Stomach smooth muscle (tissue), 2 donors: ENCODE measurements around the gene DLG2.

Source experiments
- H3K27ac ChIP-seq: one replicate; pipeline ENCODE4 v1.7.0; 2013; ENCODE audit warnings: mild to moderate bottlenecking, low read length, inconsistent platforms
- H3K27me3 ChIP-seq, 2 donors: one replicate each; pipeline ENCODE4 v1.7.0; 2013; ENCODE audit warnings: low read length in 2 of 2; ENCODE audit not compliant: insufficient read depth in 2 of 2, control insufficient read depth in 1 of 2
- H3K36me3 ChIP-seq, 2 donors: one replicate each; pipeline ENCODE4 v1.7.0; 2013; ENCODE audit warnings: low read length in 2 of 2; ENCODE audit not compliant: control insufficient read depth in 2 of 2, insufficient read depth in 2 of 2
- H3K4me1 ChIP-seq: one replicate; pipeline ENCODE4 v1.7.0; 2013; ENCODE audit warnings: low read length; ENCODE audit not compliant: control insufficient read depth, insufficient read depth
- H3K4me3 ChIP-seq, 2 donors: one replicate each; pipeline ENCODE4 v1.7.0; 2013; ENCODE audit warnings: low read length in 2 of 2
- H3K9ac ChIP-seq, 2 donors: one replicate each; pipeline ENCODE4 v1.7.0; 2013; ENCODE audit warnings: low read length in 2 of 2, mild to moderate bottlenecking in 1 of 2
- H3K9me3 ChIP-seq, 2 donors: one replicate each; pipeline ENCODE4 v1.7.0; 2013; ENCODE audit warnings: low read length in 2 of 2; ENCODE audit not compliant: control insufficient read depth in 2 of 2
- donor health status: healthy.
- donor health status: Pancreatic carcinoma.

DLG2 gene

DNA sequence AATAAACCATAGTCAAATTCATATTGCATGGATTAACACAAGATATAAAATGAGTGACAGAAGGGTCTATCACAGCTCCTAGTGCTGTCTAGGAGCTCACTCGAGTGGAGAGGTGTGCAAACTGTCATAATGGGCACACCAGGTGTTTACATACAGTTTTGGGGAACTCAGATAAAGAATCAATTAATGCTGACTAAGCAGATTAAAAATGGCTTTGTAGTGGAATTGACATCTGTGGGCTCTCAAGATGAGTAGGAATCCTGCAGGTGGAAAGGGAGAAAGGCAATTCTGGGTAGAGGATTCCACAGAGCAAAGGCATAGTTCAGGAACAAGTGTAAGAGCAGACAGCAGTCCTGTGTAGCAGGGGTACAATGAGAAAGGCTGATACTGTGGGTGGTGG lies 1844.8 kb downstream of the DLG2 start:
- Histone ChIP-seq H3K9ac (no peak overlapping the region), H3K4me3 (no peak overlapping the region), H3K9me3 (no peaks in the 10 kb centered on the region), H3K27me3 (no peaks in the 10 kb centered on the region), H3K4me1 (no peaks in the 10 kb centered on the region), H3K36me3 (no peaks in the 10 kb centered on the region), H3K27ac (no peak overlapping the region)

DNA sequence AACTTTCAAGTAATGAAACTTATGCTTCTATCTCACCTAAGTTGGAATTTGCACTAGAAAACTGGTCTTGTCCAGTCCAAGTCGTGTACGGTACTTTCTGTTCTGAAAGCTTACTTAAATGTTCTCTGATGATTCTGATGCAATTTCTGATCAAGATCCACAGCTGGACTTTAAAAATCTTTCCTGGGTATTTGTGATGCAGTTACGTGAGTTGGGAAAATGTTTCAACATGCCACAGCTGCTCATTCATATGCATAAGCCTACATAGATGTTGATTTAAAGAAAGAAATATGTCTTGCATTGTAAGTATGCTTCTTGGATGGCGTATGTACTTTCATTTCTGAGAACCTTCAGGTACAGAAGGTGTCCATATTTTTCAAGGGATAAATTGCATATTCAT lies 1847.3 kb downstream of the DLG2 start:
- Histone ChIP-seq H3K4me1 (no peaks in the 10 kb centered on the region), H3K9ac (no peak overlapping the region), H3K27me3 (no peaks in the 10 kb centered on the region), H3K27ac (no peak overlapping the region), H3K4me3 (no peak overlapping the region), H3K36me3 (no peaks in the 10 kb centered on the region), H3K9me3 (no peaks in the 10 kb centered on the region)

DNA sequence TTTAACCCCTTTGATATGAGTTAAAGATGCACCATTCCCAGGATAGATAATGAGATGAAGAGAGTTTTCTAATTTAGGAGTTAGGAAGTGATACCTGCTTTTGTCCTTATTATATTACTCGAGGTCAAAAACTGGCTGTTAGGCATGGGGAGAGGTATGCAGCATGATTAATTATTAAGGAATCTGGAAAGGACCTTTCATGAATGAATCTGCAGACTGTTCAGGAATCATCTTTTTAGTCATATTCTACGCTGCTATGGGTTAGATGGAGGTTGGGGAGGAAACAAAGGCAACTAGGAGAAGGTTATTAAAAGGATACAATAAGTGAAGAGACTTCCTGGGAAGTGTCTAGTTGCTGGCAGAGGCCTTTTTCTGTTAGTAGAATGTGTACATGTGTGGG lies 1848.5 kb downstream of the DLG2 start:
- Histone ChIP-seq H3K4me3 (no peak overlapping the region), H3K36me3 (no peaks in the 10 kb centered on the region), H3K27ac (no peak overlapping the region), H3K27me3 (no peaks in the 10 kb centered on the region), H3K9me3 (no peaks in the 10 kb centered on the region), H3K4me1 (no peaks in the 10 kb centered on the region), H3K9ac (no peak overlapping the region)

DNA sequence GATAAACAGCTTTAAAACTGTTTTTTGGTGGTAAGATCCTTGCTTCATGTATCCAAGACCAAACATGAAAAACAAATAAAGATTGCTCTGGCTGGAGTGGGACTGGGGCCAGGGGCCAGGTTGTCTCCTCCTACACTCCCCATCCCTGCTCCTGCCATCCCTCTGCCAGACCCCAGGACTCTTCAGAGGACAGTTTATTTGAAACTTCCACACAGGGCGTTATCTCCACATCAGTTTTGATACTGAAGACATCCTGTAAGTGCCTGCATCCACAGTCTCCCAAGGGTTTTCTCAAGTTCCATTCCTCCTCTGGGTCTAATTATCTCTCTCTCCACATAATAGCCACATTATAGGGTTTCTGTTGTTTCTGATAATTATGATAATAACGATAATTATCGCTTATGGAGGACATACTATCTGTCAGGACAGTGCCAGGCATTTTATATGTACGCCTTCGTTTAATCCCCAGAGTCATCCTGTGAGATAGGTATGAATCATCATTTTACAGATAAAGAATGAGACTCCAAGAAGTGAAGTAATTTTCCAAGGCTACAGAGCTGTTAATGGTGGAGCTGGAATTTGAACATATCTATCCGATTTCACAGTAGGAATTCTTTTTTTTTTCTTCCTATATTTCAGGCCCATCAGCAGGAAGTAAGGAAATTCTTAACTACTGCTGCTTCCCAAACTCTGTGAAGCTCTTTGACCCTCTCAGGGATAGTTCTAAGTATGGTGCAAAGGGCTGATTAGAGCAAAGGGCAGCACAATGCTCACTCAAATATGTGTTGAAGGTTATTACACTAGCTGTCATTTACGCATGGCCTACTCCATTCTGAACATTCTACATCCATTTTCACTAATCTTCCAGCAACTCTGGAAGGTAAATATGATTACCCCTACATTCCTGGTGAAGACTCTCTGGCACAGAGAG lies 1852.9 kb downstream of the DLG2 start:
- no peak overlapping the region for H3K9ac ChIP-seq
- no peaks in the 10 kb centered on the region for H3K36me3 ChIP-seq

DNA sequence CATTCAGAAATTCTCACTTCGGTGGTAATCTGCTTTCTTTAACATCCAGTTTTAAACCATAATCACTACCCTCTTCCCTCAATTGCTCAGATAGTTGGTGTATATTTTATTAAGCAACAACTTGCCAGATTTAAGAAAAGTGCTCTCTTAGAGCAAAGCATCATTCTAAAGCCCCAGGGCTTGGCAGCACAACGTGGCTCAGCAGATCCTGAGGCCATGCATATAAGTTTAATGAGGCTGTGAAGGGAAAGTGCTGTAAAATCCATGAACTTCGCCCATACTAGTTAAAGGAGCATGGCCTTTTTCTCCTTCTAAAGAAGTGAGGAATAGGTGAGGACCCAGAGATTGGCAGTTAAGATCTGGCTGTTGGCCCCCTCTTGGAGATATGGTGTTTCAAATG lies 1858.7 kb downstream of the DLG2 start:
- H3K9me3 ChIP-seq: no peaks in the 10 kb centered on the region
- no peaks in the 10 kb centered on the region for H3K36me3 ChIP-seq
- no peaks in the 10 kb centered on the region for H3K4me1 ChIP-seq
- no peak overlapping the region for H3K4me3 ChIP-seq
- H3K27ac ChIP-seq: no peak overlapping the region
- no peaks in the 10 kb centered on the region for H3K27me3 ChIP-seq
- H3K9ac ChIP-seq: no peak overlapping the region

More for the DNA sequence above, 1852.9 kb downstream of the DLG2 start:
- H3K4me1 ChIP-seq: no peaks in the 10 kb centered on the region
- H3K9me3 ChIP-seq: no peaks in the 10 kb centered on the region
- no peak overlapping the region for H3K4me3 ChIP-seq
- H3K27ac ChIP-seq: no peak overlapping the region
- H3K27me3 ChIP-seq: no peaks in the 10 kb centered on the region

DNA sequence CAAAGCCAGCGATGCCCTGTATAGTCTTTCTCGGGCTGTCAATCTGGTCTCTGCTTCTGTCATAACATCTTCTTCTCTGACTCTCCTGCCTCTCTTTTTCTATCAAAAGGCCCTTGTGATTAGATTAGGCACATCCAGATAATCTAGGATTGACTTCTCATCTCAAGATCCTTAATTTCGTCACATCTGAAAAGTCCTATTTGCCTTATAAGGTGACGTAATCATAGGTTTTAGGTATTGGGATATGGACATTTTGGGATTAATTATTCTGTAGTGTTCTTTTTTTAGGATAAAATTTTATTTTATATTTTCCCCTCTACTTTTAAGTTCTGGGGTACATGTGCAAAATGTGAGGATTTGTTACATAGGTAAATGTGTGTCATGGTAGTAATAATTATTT lies 1860.2 kb downstream of the DLG2 start:
- H3K36me3 ChIP-seq: no peaks in the 10 kb centered on the region
- H3K4me3 ChIP-seq: no peak overlapping the region
- no peak overlapping the region for H3K9ac ChIP-seq
- no peaks in the 10 kb centered on the region for H3K27me3 ChIP-seq
- no peaks in the 10 kb centered on the region for H3K4me1 ChIP-seq
- H3K9me3 ChIP-seq: no peaks in the 10 kb centered on the region
- no peak overlapping the region for H3K27ac ChIP-seq

DNA sequence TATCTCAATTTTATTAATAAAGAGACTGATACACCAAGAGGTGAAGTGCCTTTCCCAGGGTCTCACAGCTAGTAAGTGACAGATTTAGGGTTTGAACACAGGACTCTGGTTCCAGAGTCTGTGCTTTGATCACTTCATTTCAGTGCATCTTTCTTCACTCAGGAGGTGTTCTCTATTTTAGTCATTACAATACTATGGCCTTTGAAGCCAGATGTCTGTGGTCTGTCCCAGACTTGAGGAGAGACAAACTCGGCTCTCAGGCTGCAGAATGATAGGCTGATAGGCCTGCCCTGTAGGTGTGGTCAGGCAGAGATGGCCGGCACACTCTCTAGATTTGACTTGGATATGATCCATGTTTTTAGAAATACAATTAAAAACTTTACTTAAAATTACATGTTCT lies 1862.5 kb downstream of the DLG2 start:
- Histone ChIP-seq H3K9ac (no peak overlapping the region), H3K27me3 (no peaks in the 10 kb centered on the region), H3K4me3 (no peak overlapping the region), H3K4me1 (no peaks in the 10 kb centered on the region), H3K9me3 (no peaks in the 10 kb centered on the region), H3K36me3 (no peaks in the 10 kb centered on the region), H3K27ac (no peak overlapping the region)

DNA sequence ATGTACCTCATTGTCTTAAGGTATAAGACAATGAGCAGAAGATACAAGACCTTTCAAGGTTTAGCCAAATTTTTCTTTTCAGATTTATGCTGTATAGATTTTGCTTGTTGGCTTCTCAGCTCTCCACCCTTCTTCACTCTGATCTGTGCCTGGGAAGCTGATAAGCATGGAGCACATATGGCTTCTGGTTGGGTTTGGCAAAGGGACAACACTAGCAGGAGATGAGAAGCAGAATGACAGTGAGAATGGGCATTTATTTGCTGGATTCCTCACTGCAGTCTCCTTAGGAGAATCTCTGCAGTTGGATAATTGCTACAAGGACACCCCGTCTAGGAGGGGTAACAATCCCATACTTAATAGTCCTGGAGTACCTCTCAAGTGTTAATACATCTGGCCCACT lies 1866.2 kb downstream of the DLG2 start:
- Histone ChIP-seq H3K9ac (no peak overlapping the region), H3K4me3 (no peak overlapping the region), H3K4me1 (no peaks in the 10 kb centered on the region), H3K36me3 (no peaks in the 10 kb centered on the region), H3K9me3 (no peaks in the 10 kb centered on the region), H3K27me3 (no peaks in the 10 kb centered on the region), H3K27ac (no peak overlapping the region)

DNA sequence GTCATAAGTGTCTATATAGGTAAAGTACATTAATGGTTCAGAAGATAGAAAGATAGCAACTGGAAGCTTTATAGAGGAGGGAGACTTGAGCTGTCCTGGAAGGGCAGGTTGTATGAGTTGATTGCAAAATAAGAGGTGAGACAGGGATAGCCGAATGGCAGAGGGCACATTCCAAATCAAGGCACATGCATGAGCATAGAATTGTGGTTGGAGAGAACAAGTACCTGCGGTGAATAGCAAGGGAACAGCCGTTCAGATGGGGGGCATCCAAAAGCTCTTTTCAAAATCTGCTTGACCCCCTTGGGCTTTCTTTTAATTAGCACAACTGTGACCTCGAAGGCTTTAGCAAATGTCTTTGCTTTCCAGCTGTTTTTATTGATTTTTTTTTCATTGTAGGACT lies 1868.0 kb downstream of the DLG2 start:
- Histone ChIP-seq H3K27ac (no peak overlapping the region), H3K9me3 (no peaks in the 10 kb centered on the region), H3K9ac (no peak overlapping the region), H3K36me3 (no peaks in the 10 kb centered on the region), H3K4me3 (no peak overlapping the region), H3K27me3 (no peaks in the 10 kb centered on the region), H3K4me1 (no peaks in the 10 kb centered on the region)

DNA sequence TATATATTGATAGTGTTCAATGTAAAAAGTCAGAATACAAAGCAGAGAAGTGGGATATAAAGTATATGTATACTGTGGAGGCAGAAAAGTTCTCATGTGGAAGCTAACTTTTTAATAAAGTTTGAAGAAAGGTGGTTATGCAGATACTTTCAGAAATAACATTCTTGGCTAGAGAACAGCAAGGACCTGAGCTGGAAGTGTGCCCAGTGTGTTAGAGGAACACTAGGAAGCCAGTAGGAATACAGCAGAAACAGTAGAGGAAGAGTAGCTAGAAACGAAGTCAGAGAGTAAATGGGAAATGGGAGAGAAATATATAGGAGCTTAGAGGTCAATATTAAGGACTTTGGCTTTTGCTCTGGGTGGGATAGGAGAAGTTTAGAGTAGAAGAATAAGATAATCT lies 1876.1 kb downstream of the DLG2 start:
- H3K4me1 ChIP-seq: no peaks in the 10 kb centered on the region
- H3K27me3 ChIP-seq: no peaks in the 10 kb centered on the region
- no peak overlapping the region for H3K27ac ChIP-seq
- H3K9me3 ChIP-seq: no peaks in the 10 kb centered on the region
- no peak overlapping the region for H3K9ac ChIP-seq
- no peaks in the 10 kb centered on the region for H3K36me3 ChIP-seq
- no peak overlapping the region for H3K4me3 ChIP-seq

DNA sequence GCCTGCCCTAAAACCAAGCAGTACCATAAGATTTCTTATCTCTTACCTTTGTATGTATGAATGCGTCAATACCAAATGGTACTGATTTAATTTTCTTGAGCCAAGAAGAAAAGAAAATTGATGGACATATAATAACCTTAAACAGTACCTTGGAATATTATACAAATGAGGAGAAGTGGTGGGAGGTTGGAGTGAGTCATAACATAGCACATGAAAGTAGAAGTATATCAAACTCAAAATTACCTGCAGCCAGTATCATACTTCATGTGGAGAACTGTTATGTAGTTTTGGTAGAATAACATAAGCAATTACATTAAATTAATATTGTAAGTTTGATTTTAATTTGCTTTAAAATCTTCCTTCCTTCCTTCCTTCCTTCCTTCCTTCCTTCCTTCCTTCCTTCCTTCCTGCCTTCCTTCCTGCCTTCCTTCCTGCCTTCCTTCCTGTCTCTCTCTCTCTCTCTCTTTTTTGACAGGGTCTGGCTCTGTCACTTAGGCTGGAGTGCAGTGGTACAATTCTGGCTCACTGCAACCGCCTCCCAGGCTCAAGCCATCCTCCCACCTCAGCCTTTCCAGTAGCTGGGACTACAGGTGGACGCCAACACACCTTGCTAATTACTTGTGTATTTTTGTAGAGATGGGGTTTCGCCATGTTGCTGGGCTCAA lies 1880.1 kb downstream of the DLG2 start:
- no peaks in the 10 kb centered on the region for H3K27me3 ChIP-seq
- H3K4me3 ChIP-seq: no peak overlapping the region
- H3K9me3 ChIP-seq: peaks cover 0 to 5% of the 10 kb centered on the region in 2 donors
- no peak overlapping the region for H3K27ac ChIP-seq
- H3K4me1 ChIP-seq: no peaks in the 10 kb centered on the region
- no peaks in the 10 kb centered on the region for H3K36me3 ChIP-seq
- H3K9ac ChIP-seq: no peak overlapping the region
